Mesenteric fat pad (tissue), 1 donor: ENCODE data around the gene ILRUN. TPM values are rescaled to one million over a fixed set of nuclear protein-coding genes. Genes with fewer than 3 reads are reported as not detected.
"Not testable (repeated sequence)": the region's sequence is repeated elsewhere in the genome, so short reads cannot be mapped to it uniquely, and the experiment has no call there.

Source experiments
- DNase-seq: peaks from one replicate; pipeline ENCODE4 v3.0.0-alpha.2; 2020; ENCODE audit warnings: low spot score
- total RNA-seq: library from RNA; stranded (reverse); fragmentation: NEBNext Ultra II Directional; extraction: Animal tissue kit (Norgen Biotek cat#: 25700); gene quantifications from one replicate; pipeline ENCODE4 v1.2.1, GENCODE V29; 2021
- donor health status: DM: yes; HTN: yes; CAD: no.

The ILRUN gene
- total RNA-seq, 1 donor from 2014 or later = 85.3 TPM

DNA sequence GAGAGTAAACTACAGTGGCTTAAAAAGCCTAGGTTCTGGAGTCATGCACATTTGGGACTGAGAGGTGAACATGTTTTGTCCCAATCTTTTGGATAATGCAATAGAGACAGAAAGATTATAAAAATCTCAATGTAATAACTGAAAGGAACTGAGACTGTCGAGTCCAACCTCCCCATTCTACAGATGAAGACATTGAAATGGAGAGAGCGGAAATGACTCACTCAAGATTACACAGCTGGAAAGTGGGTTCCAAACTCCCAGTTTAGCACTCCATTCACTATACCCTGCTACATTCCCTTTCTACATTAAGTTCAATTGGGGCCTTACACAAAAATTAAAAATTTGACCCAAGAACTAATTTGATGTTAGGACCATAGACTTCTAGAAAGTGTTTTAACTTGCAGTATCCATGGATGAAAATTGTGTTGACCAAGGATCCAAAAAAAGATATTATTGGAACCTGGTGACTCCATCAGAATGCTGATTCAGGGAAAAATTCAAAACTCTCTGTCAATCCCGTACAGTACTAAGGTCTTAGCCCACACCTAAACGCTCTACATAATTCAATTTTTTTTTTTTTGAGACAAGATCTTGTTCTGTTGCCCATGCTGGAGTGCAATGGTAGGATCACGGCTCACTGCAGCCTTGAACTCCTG is 1.5 kb upstream of the ILRUN start:
- DNase-seq = no peak

GRCh38 chr6:34697544-34697836 is 923 bp upstream of the ILRUN start:
- no peak for DNase-seq

DNA sequence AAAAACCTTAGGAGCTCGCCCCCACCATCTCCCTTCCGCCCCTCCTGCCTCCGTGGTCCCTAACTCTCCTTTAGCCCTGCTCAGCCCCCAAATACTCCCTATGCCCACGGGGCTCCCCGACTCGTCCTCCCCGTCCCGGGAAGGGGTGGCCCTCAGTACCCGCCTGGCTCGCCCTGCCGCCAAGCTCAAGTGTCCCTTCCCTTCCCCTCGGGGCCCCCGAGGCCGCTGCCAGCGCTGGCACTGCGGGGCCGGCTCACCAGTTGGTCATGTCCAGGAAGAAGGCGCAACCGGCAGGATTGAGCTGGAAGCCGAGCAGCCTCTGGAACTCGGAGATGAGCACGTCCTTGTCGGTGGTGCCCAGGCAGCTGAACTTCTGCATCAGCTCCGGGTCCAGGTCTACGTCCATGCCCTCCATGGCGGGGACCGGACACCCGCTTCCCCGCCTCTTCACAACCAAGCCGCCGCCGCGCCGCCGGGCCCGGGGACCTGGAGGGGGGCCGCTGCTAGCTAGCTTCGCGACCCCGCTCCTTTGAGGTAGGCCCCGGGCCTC is 303 bp downstream of the ILRUN start:
- DNase-seq = peak; percentile 90

DNA sequence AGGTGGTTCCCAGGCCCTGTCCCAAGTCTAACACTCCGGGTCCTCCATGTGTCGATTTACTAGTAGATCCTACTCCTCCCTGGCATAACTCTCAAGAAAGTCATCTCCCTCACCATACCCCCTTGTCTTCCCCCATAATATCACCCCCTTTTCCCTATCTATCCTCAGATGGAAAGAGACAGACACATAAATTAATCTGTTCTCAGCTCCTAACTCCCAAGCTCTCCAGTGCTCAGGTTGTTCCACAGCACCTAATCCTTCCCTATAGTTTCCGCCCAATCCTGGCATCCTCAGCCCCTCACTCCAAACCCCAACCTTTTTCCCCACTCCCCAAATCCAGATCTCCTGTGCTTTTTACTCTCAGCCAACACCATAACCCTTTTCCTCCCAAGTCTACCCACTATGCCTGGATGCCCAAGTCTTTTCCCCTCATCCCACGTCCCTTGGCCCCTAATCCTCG is 808 bp downstream of the ILRUN start:
- DNase-seq = no peak

- DNase-seq = no peak
Measured at GRCh38 chr6:34692280-34692679, 4.3 kb downstream of the ILRUN start.

- DNase-seq = no peak
Measured at GRCh38 chr6:34689742-34690141, 6.8 kb downstream of the ILRUN start.

DNA sequence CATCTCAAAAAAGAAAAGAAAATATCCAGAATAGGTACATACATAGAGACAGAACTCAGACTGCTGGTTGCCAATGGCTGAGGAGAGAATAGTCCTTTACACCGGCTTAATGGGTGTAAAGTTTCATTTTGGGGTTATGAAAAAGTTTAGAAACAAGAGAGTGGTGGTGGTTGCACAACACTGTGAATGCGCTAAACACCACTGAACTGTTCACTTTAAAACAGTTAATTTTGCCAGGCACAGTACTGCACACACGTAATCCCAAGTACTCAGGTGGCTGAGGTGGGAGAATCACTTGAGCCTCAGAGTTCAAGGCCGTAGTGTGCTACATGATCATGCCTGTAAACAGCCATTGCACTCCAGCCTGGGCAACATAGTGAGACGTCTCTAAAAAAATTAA is 7.6 kb downstream of the ILRUN start:
- no peak for DNase-seq

DNA sequence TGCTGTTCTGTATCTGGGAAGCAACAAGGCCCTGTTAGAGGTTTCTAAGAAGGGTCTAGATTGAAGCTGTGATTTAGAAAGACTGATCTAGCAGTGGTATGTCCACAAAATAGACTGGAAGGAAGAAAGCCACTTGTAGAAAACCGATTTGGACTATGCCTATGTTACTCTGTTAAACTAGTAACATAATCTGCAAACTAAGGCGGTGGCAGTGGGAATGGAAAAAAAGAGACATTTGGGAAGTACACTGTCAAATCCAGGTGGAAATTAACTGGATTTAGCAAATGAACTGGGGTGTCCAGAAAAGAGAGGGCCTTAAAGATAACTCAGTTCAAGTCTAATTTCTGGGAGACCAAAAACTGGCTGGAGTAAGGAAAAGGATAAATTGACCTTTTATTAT is 11.6 kb downstream of the ILRUN start:
- no peak for DNase-seq

- DNase-seq = no peak
Measured at GRCh38 chr6:34684364-34684763, 12.2 kb downstream of the ILRUN start.

GRCh38 chr6:34680802-34681515 is 15.6 kb downstream of the ILRUN start:
- DNase-seq = no peak

DNA sequence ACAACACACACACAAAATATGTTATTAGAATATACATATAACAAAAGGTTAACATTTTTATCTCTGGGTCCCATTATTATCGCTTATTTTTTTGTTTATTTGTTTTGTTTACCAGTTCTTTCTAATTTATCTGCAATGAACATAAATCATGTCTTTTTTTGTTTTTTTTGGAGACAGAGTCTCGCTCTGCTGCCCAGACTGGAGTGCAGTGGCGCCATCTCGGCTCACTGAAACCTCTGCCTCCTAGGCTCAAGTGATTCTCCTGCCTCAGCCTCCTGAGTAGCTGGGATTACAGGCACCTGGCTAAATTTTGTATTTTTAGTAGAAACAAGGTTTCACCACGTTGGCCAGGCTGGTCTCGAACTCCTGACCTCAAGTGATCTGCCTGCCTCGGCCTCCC is 16.3 kb downstream of the ILRUN start:
- DNase-seq = not testable (repeated sequence)

DNA sequence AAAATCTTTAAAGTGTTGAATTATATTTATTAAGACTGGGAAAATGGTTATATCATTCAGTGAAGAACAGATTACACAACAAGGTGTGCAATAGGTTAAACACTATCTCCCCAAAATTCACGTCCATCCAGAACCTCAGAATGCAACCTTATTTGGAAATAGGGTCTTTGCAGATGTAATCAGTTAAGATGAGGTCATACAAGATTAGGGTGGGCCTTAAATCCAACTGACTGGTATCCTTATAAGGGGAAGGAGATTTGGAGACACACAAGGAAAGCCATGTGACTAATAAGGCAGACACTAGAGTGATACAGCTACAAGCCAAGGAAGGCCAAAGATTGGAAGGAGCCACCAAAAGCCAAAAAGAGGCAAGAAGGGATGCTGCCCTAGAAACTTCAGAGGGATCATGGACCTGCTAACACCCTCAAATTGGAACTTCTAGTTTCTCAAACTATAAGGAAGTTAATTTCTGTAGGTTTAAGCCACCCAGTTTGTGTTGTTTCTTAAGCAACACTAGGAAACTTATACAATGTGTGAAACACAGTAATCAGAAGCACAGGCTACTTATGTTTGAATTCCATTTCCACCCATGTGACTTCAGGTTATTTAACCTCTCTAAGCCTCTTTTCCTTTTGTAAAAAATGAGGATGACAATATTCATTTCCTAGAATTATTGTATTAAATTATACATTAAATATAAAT is 16.9 kb downstream of the ILRUN start:
- DNase-seq = no peak

DNA sequence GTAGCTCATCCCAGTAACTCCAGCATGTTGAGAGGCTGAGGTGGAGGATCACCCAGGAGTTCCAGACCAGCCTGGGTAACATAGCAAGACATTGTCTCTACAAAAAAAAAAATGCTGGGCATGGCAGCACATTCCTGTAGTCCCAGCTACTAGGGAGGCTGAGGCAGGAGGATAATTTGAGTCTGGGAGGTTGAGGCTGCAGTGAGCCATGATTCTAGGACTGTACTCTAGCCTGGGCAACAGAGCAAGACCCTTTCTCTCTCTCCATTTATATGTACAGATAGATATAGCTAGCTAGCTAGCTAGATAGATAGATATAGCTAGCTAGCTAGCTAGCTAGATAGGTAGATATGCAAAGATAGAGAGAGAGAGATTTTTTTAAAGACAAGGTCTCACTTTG is 20.4 kb downstream of the ILRUN start:
- no peak for DNase-seq

DNA sequence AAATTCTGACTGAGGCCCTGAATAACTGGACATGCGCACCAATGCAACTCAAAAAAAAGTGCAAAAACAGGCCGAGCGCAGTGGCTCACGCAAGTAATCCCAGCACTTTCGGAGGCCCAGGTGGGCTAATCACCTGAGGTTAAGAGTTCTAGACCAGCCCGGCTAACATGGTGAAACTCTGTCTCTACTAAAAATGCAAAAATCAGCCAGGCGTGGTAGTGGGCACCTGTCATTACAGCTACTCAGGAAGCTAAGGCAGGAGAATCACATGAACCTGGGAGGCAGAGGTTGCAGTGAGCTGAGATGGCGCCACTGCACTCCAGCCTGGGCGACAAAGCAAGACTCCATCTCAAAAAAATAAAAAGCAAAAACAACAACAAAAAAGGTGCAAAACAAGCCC is 21.6 kb downstream of the ILRUN start:
- DNase-seq = not testable (repeated sequence)

DNA sequence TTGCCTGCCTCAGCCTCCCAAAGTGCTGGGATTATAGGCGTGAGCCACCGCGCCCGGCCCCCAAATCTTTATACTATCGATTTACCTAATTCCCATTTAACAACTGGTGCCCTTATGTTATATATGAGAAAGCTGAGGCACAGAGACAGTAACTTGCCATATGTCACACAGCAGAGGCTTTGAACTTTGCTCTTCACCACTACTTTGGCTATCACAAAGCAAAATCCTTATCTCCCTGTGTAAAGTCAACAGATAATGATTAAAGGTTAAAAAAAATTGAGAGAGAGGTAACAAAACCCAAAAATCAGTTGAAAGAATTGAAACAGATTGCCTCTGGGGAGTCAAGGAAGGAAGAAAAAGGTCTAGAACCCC is 22.3 kb downstream of the ILRUN start:
- no peak for DNase-seq

DNA sequence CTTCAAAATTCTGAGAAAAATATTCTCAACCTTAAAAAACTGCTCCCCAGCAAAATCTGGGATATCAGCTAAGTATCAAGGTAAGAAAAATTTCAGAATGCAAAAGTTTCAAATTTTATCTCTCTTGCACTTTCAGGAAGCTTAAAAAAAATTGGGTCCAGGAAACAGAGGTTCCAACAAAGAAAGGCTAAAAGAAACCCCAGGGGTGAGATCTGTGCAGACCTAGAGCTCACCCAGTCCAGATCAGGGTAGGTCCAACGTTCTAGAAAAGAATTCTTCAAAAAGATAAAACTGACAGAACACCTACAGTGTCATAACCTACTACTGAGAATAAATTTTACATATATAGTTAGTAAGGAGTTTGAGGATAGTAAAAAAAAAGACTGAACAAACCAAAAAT is 23.5 kb downstream of the ILRUN start:
- no peak for DNase-seq

DNA sequence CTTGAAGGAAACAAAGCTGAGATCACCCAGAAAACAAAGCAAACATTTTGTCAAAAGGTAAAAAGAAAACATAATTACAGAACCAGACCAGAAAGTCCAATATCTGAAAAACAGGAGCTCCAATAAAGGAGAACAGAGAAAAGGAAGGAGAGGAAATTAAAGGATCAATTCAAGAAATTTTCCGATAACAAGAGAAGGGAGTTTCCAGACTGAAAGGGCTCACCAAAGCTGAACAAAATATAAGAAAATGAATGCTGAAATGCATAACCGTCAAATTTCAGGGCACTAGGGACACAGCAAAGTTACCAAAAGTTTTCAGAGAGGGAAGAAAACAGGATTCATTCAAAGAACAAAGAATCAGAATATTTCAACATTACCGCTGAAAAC is 23.9 kb downstream of the ILRUN start:
- no peak for DNase-seq

- DNase-seq = no peak
Measured at GRCh38 chr6:34671801-34672656, 24.5 kb downstream of the ILRUN start.

GRCh38 chr6:34671367-34671766 is 25.2 kb downstream of the ILRUN start:
- no peak for DNase-seq

- DNase-seq = not testable (repeated sequence)
Measured at GRCh38 chr6:34668799-34669198, 27.8 kb downstream of the ILRUN start.

DNA sequence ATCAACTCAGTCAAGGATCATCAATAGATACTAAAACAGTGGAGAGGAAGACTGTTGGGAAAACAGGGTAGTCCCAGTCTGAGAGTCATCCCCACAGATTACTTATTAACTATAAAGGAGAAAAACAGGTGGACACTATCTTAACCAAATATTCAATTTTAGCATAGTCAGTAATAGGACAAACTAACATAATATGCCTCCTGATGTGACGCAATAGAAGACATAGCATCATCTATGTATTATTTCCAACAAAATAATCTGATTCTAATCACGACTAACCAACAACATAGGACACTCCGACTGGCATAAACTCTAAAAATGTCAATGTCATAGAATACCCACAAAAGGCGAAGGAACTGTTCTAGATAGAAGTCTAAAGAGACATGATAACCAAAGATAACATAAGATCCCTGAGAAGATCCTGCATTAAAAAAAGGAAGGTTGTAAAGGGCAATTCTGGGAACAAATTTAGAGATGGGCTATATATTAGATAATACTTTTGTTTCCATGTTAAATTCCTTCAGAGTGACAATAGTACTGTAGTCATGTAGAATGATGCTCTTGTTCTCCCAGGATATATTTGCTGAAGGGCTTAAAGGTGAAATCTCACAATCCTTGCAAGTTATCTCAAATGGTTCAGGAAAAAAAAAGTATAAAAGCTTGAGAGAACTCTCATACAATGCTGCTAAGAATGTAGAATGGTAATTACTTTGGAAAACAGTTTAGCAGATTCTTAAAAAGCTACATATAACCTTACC is 28.9 kb downstream of the ILRUN start:
- DNase-seq = no peak
